ENCODE data around the gene TMIGD3.

DNA sequence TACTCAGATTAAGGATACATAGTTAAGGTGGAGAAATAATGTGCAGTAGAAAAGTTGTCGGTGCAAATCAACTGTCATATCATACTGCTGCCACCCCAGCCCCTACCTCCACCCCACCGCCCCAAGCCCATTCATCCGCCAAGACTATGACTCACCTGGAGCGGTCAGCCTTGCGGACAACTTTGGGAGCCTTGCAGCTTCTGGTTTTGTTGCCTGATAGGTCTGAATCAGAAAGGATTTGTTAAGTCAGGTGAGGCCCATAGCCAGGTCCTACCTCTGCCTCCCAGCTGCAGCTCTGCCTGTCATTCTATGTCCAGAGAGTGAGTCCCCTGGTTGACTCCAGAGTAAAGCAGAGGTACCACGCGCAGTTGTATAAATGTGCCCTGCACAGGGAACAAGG lies 17.0 kb downstream of the TMIGD3 start:
- TF ChIP-seq EZH2phosphoT487 (IDR thresholded peaks at IDR 0.05; ENCODE audit: borderline replicate concordance, low read length) (no peak), CTCF (IDR thresholded peaks at IDR 0.05; ENCODE audit: low read depth, low read length, poor library complexity, severe bottlenecking) (no peak)
